Dendritic cell treated with granulocyte-macrophage colony-stimulating factor and Interleukin-4, amounts not matched to agents 40 ng/mL and 50 ng/mL, for 4 days (primary cell): ENCODE data around the gene RUFY1.
"Not testable (repeated sequence)": the region's sequence is repeated elsewhere in the genome, so short reads cannot be mapped to it uniquely, and the experiment has no call there.

ENCODE experiments used
- H3K27ac Mint-ChIP-seq: one replicate; pipeline ENCODE4 v1.8.0; 2022; ENCODE audit warnings: mild to moderate bottlenecking, mixed read lengths
- H3K27me3 Mint-ChIP-seq: one replicate; pipeline ENCODE4 v1.8.0; 2022; ENCODE audit warnings: mild to moderate bottlenecking, mixed read lengths
- H3K36me3 Mint-ChIP-seq: one replicate; pipeline ENCODE4 v1.8.0; 2022; ENCODE audit warnings: low read depth, mixed read lengths
- H3K4me1 Mint-ChIP-seq: one replicate; pipeline ENCODE4 v1.8.0; 2022; ENCODE audit warnings: low read depth, mixed read lengths
- H3K4me3 Mint-ChIP-seq: one replicate; pipeline ENCODE4 v1.8.0; 2022; ENCODE audit warnings: mild to moderate bottlenecking, moderate library complexity, mixed read lengths
- H3K9me3 Mint-ChIP-seq: one replicate; pipeline ENCODE4 v1.8.0; 2022; ENCODE audit warnings: mixed read lengths
- intact Hi-C: fragments of 100-400 bp; cut with micrococcal nuclease; formaldehyde crosslinking; loops from one replicate; pipeline ENCODE4 v1.15.0; 2022

Gene RUFY1

GRCh38 chr5:179519416-179520070, 30.8 kb upstream of the RUFY1 start:
- H3K4me3 Mint-ChIP-seq, H3K9me3 Mint-ChIP-seq, H3K27me3 Mint-ChIP-seq, H3K27ac Mint-ChIP-seq, H3K4me1 Mint-ChIP-seq, H3K36me3 Mint-ChIP-seq, intact Hi-C loops: not testable (repeated sequence)

- H3K27me3 Mint-ChIP-seq, H3K36me3 Mint-ChIP-seq, H3K4me1 Mint-ChIP-seq, intact Hi-C loops, H3K4me3 Mint-ChIP-seq, H3K9me3 Mint-ChIP-seq: not testable (repeated sequence)
- H3K27ac Mint-ChIP-seq, result peak overlapping the region; percentile 7
Observed at GRCh38 chr5:179522107-179522506, 28.2 kb upstream of the RUFY1 start.

GRCh38 chr5:179526978-179527377, 23.4 kb upstream of the RUFY1 start:
- no peak overlapping the region for H3K4me3 Mint-ChIP-seq
- peaks cover 5% of the 10 kb centered on the region for H3K4me1 Mint-ChIP-seq
- H3K36me3 Mint-ChIP-seq, result no peaks in the 10 kb centered on the region
- peaks cover 5% of the 10 kb centered on the region for H3K27me3 Mint-ChIP-seq
- intact Hi-C loops, result no loop called here
- no peaks in the 10 kb centered on the region for H3K9me3 Mint-ChIP-seq
- H3K27ac Mint-ChIP-seq, result no peak overlapping the region

- Mint-ChIP-seq H3K9me3 (no peaks in the 10 kb centered on the region), H3K36me3 (no peaks in the 10 kb centered on the region), H3K4me1 (peaks cover 17% of the 10 kb centered on the region), H3K27ac (peak overlapping the region; percentile 66), H3K4me3 (peak overlapping the region; percentile 78), H3K27me3 (peaks cover 5% of the 10 kb centered on the region)
- intact Hi-C loops, result no loop called here
Observed at GRCh38 chr5:179530069-179530998, 20.0 kb upstream of the RUFY1 start.

DNA sequence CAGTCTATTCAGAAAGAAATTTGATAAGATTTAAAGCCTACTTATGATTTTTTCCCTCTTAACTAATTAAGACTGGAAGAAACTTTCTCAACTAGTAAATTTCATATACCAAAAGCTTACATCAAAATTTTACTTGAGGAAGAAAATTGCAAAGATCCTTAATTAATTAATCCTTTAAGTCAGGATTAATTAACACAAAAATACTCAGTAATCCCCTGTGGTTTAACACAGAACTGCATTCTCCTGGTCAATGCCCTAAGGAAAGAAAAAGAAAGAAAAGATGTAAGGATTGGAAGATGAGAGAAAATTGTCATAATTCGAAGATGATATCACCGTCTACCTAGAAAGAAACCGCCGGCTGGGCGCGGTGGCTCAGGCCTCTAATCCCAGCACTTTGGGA, 17.3 kb upstream of the RUFY1 start:
- Mint-ChIP-seq H3K4me1 (peaks cover 15% of the 10 kb centered on the region), H3K27ac (no peak overlapping the region), H3K4me3 (no peak overlapping the region), H3K9me3 (no peaks in the 10 kb centered on the region), H3K36me3 (no peaks in the 10 kb centered on the region), H3K27me3 (peaks cover 5% of the 10 kb centered on the region)
- intact Hi-C loops, result no loop called here

GRCh38 chr5:179533907-179534306, 16.4 kb upstream of the RUFY1 start:
- H3K4me3 Mint-ChIP-seq, result no peak overlapping the region
- peaks cover 15% of the 10 kb centered on the region for H3K4me1 Mint-ChIP-seq
- peaks cover 5% of the 10 kb centered on the region for H3K27me3 Mint-ChIP-seq
- intact Hi-C loops, result no loop called here
- no peak overlapping the region for H3K27ac Mint-ChIP-seq
- H3K9me3 Mint-ChIP-seq, result no peaks in the 10 kb centered on the region
- peaks cover 6% of the 10 kb centered on the region for H3K36me3 Mint-ChIP-seq

GRCh38 chr5:179534431-179534830, 15.9 kb upstream of the RUFY1 start:
- Mint-ChIP-seq H3K4me3 (peak overlapping the region; percentile 30), H3K9me3 (no peaks in the 10 kb centered on the region), H3K36me3 (peaks cover 11% of the 10 kb centered on the region), H3K27ac (no peak overlapping the region), H3K4me1 (peaks cover 15% of the 10 kb centered on the region), H3K27me3 (peaks cover 5% of the 10 kb centered on the region)
- intact Hi-C loops, result no loop called here

DNA sequence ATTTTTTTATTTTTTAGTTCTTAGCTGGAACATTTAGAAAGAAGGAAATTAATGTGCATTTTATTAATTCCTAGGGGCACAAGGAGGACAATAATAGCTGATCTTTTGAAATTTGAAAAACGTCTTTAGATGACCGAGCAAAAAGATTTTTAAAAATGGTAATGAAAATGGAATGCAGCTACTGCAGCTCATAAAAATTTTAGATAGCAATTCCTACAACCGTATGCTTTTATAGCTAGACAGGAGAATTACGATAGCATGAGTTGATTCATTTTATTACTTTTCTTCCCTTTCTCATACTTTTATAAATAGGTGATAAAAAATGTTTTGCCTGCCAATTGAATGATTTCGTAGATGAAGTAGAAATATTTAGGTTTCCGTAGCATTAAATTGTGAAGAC, 13.7 kb upstream of the RUFY1 start:
- no peak overlapping the region for H3K27ac Mint-ChIP-seq
- intact Hi-C loops, result no loop called here
- H3K36me3 Mint-ChIP-seq, result peaks cover 11% of the 10 kb centered on the region

DNA sequence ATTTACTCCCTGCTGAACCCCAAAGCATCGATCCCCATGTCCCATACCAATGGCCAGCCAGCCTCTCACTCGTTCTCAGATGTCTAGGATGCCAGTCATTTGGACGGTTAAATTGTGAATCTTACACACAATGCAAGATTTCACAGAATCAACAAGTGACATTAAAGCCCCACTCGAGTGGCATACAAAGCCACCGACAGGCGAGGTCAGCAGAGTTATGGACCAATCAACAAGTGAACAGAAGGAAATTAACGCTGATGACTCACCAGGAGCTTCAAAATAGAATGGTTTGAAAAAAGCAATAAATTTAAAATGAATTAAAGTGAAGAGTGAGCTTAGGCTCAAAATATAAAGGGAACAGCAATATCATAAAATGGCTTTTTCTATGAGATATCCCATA, 8.2 kb upstream of the RUFY1 start:
- no peaks in the 10 kb centered on the region for H3K27me3 Mint-ChIP-seq
- no peaks in the 10 kb centered on the region for H3K9me3 Mint-ChIP-seq
- intact Hi-C loops, result no loop called here
- H3K4me3 Mint-ChIP-seq, result no peak overlapping the region
- no peak overlapping the region for H3K27ac Mint-ChIP-seq
- peaks cover 11% of the 10 kb centered on the region for H3K36me3 Mint-ChIP-seq
- peaks cover 9% of the 10 kb centered on the region for H3K4me1 Mint-ChIP-seq

More for the DNA sequence above, 13.7 kb upstream of the RUFY1 start:
- H3K27me3 Mint-ChIP-seq, result no peaks in the 10 kb centered on the region
- peaks cover 15% of the 10 kb centered on the region for H3K4me1 Mint-ChIP-seq
- no peaks in the 10 kb centered on the region for H3K9me3 Mint-ChIP-seq
- H3K4me3 Mint-ChIP-seq, result no peak overlapping the region

DNA sequence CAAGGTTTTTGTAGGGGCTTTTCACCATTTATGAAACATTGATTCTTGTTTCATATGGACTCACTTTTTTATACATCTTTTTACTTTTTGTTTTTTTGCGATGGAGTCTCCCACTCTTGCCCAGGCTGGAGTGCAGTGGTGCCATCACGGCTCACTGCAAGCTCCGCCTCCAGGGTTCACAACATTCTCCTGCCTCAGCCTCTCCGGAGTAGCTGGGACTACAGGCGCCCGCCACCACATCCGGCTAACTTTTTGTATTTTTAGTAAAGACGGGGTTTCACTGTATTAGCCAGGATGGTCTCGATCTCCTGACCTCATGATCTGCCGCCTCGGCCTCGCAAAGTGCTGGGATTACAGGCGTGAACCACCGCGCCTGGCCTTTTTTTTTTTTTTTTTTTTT, 7.1 kb upstream of the RUFY1 start:
- peaks cover 11% of the 10 kb centered on the region for H3K36me3 Mint-ChIP-seq
- H3K4me1 Mint-ChIP-seq, H3K4me3 Mint-ChIP-seq, intact Hi-C loops, H3K27ac Mint-ChIP-seq, H3K9me3 Mint-ChIP-seq, H3K27me3 Mint-ChIP-seq: not testable (repeated sequence)

DNA sequence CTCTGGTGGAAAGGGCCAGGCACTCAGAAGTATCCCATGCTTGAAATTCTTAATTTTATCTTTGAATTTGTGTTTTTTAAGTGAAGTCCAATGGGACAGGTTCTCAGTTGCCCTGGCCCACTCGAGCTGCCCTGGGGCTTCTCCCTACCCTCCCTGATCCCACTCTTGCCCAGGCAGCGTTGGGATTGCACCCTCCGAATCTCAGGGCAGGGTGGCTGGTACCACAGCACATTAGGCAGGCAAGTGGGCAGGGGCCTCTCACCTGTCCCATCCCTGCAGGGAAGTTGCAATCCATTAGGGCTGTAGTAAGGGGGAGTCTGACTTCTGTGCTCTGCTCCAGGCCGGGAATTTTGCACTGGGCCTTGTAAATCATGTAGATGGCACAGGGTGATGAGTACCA, 2.7 kb downstream of the RUFY1 start:
- Mint-ChIP-seq H3K4me1 (peaks cover 31% of the 10 kb centered on the region), H3K27ac (no peak overlapping the region), H3K36me3 (peaks cover 41% of the 10 kb centered on the region), H3K9me3 (no peaks in the 10 kb centered on the region), H3K27me3 (no peaks in the 10 kb centered on the region), H3K4me3 (no peak overlapping the region)
- intact Hi-C loops, result loop anchor here (5.0 kb wide), 1 partner anchor 519 kb away; the partner anchor contains the start of gene RNF130

DNA sequence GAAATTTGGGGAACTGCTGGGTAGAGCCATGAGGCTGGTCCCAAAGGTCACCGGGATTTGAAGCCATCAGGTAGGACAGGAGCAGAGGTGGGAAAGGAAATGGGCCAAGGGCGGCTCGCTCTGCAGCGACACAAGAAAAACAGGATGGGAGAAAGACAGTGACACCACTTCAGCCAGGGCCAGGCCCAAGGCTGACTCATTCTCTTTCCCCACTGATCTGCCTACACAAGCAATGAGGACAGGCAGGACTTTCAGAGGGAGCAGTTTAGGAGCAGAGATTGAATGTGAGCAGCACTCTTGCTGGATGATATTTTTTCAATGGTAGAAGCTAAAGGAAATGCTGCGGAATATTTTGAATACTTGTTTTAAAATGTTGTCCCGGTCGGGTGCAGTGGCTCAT, 3.5 kb downstream of the RUFY1 start:
- H3K4me1 Mint-ChIP-seq, result peaks cover 37% of the 10 kb centered on the region
- H3K36me3 Mint-ChIP-seq, result peaks cover 41% of the 10 kb centered on the region
- peak overlapping the region; percentile 84 for H3K27ac Mint-ChIP-seq
- intact Hi-C loops, result loop anchor here (5.0 kb wide), 1 partner anchor 518 kb away; the partner anchor contains the start of gene RNF130
- H3K4me3 Mint-ChIP-seq, result peak overlapping the region; percentile 40
- H3K9me3 Mint-ChIP-seq, result no peaks in the 10 kb centered on the region
- no peaks in the 10 kb centered on the region for H3K27me3 Mint-ChIP-seq

GRCh38 chr5:179554981-179555380, 4.6 kb downstream of the RUFY1 start:
- no peak overlapping the region for H3K27ac Mint-ChIP-seq
- peaks cover 46% of the 10 kb centered on the region for H3K4me1 Mint-ChIP-seq
- no peaks in the 10 kb centered on the region for H3K27me3 Mint-ChIP-seq
- peaks cover 44% of the 10 kb centered on the region for H3K36me3 Mint-ChIP-seq
- intact Hi-C loops, result loop anchor here (5.0 kb wide), 1 partner anchor 517 kb away; the partner anchor contains the start of gene RNF130
- H3K4me3 Mint-ChIP-seq, result no peak overlapping the region
- no peaks in the 10 kb centered on the region for H3K9me3 Mint-ChIP-seq

DNA sequence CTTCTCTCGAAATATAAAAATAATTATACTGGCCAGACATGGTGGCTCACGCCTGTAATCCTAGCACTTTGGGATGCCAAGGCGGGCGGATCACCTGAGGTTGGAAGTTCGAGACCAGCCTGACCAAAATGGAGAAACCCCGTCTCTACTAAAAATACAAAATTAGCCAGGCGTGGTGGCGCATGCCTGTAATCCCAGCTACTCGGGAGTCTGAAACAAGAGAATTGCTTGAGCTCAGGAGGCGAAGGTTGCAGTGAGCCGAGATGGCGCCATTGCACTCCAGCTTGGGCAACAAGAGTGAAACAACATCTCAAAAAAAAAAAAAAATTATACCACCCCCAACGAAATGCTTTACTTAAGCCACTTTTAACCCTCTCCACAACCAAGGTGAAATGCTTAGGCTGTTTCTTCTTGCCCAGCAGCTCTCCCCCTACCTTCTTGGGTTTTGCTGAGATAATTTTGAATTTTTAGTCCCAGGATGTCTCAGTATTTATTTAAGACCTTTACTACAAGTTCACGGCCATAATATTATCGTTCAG, 8.0 kb downstream of the RUFY1 start:
- H3K4me3 Mint-ChIP-seq, H3K27me3 Mint-ChIP-seq, H3K9me3 Mint-ChIP-seq, intact Hi-C loops: not testable (repeated sequence)
- Mint-ChIP-seq H3K4me1 (peaks cover 41% of the 10 kb centered on the region), H3K27ac (peak overlapping the region; percentile 88), H3K36me3 (peaks cover 61% of the 10 kb centered on the region)
